Thoracic aorta (tissue), 2 donors: ENCODE results near the gene CFTR. TPM values are rescaled to one million over a fixed set of nuclear protein-coding genes. Genes with fewer than 3 reads are reported as not detected.

ENCODE experiments used
- ATAC-seq: fragments of 150-250 bp; one replicate; pipeline ENCODE4 v1.8.0; 2017; ENCODE audit warnings: low read depth; ENCODE audit not compliant: insufficient number of reproducible peaks, low FRiP score
- DNase-seq: peaks from one replicate; pipeline ENCODE4 v3.0.0-alpha.2; 2020; ENCODE audit warnings: low spot score
- H3K27ac ChIP-seq, 2 donors: fragments of 200-600 bp; sonication (generic); 1 replicate in 1 of 2; 2 replicates in 1 of 2; pipeline ENCODE4 v1.5.1; 2016; ENCODE audit warnings: mild to moderate bottlenecking in 2 of 2, moderate library complexity in 2 of 2
- H3K27me3 ChIP-seq: fragments of 200-600 bp; sonication (generic); replicated peaks from 2 replicates; pipeline ENCODE4 v1.6.0; 2016; ENCODE audit warnings: mild to moderate bottlenecking; ENCODE audit not compliant: insufficient read depth
- H3K36me3 ChIP-seq: fragments of 200-600 bp; sonication (generic); one replicate; pipeline ENCODE4 v1.5.1; 2016
- H3K4me1 ChIP-seq, 2 donors: fragments of 200-600 bp; sonication (generic); 1 replicate in 1 of 2; 2 replicates in 1 of 2; pipeline versions ENCODE4 v1.5.1 to v1.6.0; 2016; ENCODE audit warnings: low read depth in 2 of 2, mild to moderate bottlenecking in 1 of 2; ENCODE audit not compliant: control insufficient read depth in 1 of 2
- H3K4me3 ChIP-seq: fragments of 200-600 bp; sonication (generic); 2 replicates; pipeline ENCODE4 v1.5.1; 2016; ENCODE audit warnings: mild to moderate bottlenecking
- H3K9me3 ChIP-seq: fragments of 200-600 bp; sonication (generic); 2 replicates; pipeline ENCODE4 v1.5.1; 2016
- CTCF ChIP-seq: fragments of 200-600 bp; sonication (generic); IDR thresholded peaks from one replicate; pipeline ENCODE4 v1.5.1; 2019; ENCODE audit warnings: antibody characterized with exemption
- total RNA-seq, 2 donors: library from RNA; depleted of rRNA; stranded (reverse); fragments of >200 nt; gene quantifications; one replicate each; pipeline versions ENCODE4 v1.1.0 to v1.2.3, GENCODE V29; 2016

The CFTR gene
- total RNA-seq, result under 1 TPM in 1 of 2 donors, not detected in 1; 0.68 TPM

- no peaks in the 10 kb centered on the region for H3K27me3 ChIP-seq
- TF ChIP-seq CTCF, result no peak
- DNase-seq, result no peak
- H3K9me3 ChIP-seq, result no peaks in the 10 kb centered on the region
- ATAC-seq, result no peak
- no peak within 1 kb of the TSS for H3K27ac ChIP-seq
- peak within 1 kb of the TSS; percentile 72 for H3K4me3 ChIP-seq
- H3K36me3 ChIP-seq, result no peaks in the 10 kb centered on the region
- peaks cover 0 to 11% of the 10 kb centered on the region in 2 donors for H3K4me1 ChIP-seq
Measured at GRCh38 chr7:117479225-117480054, at the start of gene CFTR. CFTR (plus strand) TSS chr7:117480025; CDS start chr7:117480095, 70 bp downstream.

GRCh38 chr7:117435475-117436043 lies 44.3 kb upstream of the CFTR start:
- no peaks in the 10 kb centered on the region for H3K36me3 ChIP-seq
- no peaks in the 10 kb centered on the region for H3K4me1 ChIP-seq
- ATAC-seq (no peak), DNase-seq (no peak)
- H3K27me3 ChIP-seq, result no peaks in the 10 kb centered on the region
- no peak for TF ChIP-seq CTCF
- H3K9me3 ChIP-seq, result no peaks in the 10 kb centered on the region
- H3K4me3 ChIP-seq, result no peak overlapping the region
- H3K27ac ChIP-seq, result no peak overlapping the region

DNA sequence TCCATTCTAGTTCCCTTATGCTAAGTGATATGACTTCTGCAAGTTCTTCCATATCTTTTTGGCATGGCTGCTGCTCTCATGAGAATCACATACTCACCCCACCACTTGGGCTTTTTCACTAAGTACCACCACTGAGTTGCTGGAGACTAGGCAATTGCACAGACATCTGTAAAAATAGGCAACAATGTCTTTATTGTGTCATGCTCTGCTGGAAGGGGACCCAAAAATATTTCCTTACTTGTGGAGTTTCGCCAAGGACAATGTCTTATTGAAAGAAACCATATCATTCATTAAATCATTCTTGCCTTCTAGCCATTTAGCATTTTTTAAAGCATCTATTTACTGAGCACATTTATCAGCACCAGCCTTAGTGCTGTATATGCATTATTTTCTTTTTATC lies 35.2 kb upstream of the CFTR start:
- Histone ChIP-seq H3K4me3 (no peak overlapping the region), H3K4me1 (no peaks in the 10 kb centered on the region), H3K27ac (no peak overlapping the region), H3K9me3 (no peaks in the 10 kb centered on the region), H3K36me3 (no peaks in the 10 kb centered on the region), H3K27me3 (no peaks in the 10 kb centered on the region)
- ATAC-seq (no peak), DNase-seq (no peak)
- no peak for TF ChIP-seq CTCF

DNA sequence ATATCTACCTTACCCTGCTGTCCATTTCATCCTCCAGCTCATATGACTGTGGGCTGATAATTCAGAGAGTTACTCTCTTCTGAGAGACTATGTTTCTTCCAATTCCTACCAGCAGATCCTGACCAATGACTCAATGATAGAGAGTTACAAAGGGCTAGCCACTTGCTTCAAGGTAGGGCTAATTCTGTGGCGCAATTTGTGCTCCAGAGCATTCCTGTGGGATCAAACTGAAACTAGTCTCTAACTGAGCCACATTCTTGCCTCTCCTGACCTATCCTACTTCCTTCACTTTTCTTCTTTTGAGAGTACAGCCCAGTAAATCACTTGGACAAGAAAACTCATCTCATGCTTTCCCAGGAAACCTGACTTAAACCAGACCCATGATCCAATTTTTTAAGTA lies 34.6 kb upstream of the CFTR start:
- no peaks in the 10 kb centered on the region for H3K9me3 ChIP-seq
- H3K4me3 ChIP-seq, result no peak overlapping the region
- no peaks in the 10 kb centered on the region for H3K27me3 ChIP-seq
- no peaks in the 10 kb centered on the region for H3K36me3 ChIP-seq
- H3K4me1 ChIP-seq, result no peaks in the 10 kb centered on the region
- H3K27ac ChIP-seq, result no peak overlapping the region
- ATAC-seq, result no peak
- no peak for DNase-seq
- TF ChIP-seq CTCF, result no peak

DNA sequence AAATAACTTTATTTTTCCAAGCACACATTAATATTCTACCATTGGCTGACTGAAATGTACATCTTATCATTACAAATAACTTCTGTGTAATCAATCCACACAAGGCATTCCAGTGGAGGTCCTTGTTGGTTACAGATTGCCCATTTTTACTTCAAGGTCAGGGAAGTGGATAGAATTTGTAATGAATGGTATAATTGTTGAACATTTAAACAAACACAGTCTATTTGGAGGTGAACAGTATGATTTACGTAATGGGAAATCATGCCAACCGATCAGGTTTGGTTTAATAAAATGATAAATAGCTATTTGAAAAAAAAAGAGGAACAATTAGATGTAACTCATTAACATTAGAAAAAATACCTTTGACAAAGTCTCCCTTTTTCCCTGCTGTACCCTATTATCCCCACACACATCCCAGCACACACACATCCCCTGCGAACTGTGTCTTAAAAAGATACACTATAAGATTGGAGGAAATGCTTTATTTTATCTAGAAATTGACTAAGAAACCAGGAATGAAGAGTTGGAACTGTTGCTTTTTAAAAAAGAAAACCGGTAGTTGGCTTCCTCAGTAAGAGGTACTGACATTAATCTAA lies 33.5 kb upstream of the CFTR start:
- Histone ChIP-seq H3K27ac (no peak overlapping the region), H3K27me3 (no peaks in the 10 kb centered on the region), H3K4me3 (no peak overlapping the region), H3K4me1 (no peaks in the 10 kb centered on the region), H3K36me3 (no peaks in the 10 kb centered on the region), H3K9me3 (no peaks in the 10 kb centered on the region)
- TF ChIP-seq CTCF, result no peak
- DNase-seq (no peak), ATAC-seq (no peak)
